NCI-H748 treated with DMSO at 0.1 percent for 48 hours (cell line): ENCODE results near the gene DUS4L.

Experiments used
- DNase-seq: peaks from one replicate; lab custom pipeline; 2025; lab: John Stamatoyannopoulos, UW

DUS4L gene

GRCh38 chr7:107580716-107581383 is 17.1 kb downstream of the DUS4L start:
- no peak for DNase-seq

- no peak for DNase-seq
Measured at GRCh38 chr7:107581387-107582013, 17.7 kb downstream of the DUS4L start.

- DNase-seq: no peak
Measured at GRCh38 chr7:107582875-107583274, 19.1 kb downstream of the DUS4L start.

GRCh38 chr7:107584716-107585115 is 20.9 kb downstream of the DUS4L start:
- no peak for DNase-seq

- DNase-seq: no peak
Measured at GRCh38 chr7:107588529-107589130, 24.9 kb downstream of the DUS4L start.

GRCh38 chr7:107591421-107591820 is 27.6 kb downstream of the DUS4L start:
- no peak for DNase-seq

GRCh38 chr7:107592361-107593024 is 28.7 kb downstream of the DUS4L start:
- DNase-seq: no peak

- DNase-seq: no peak
Measured at GRCh38 chr7:107593025-107593410, 29.2 kb downstream of the DUS4L start.

- DNase-seq: no peak
Measured at GRCh38 chr7:107594961-107595737, 31.4 kb downstream of the DUS4L start.

GRCh38 chr7:107596881-107597581 is 33.3 kb downstream of the DUS4L start:
- no peak for DNase-seq

GRCh38 chr7:107597582-107597916 is 33.8 kb downstream of the DUS4L start:
- DNase-seq: no peak

GRCh38 chr7:107597953-107598352 is 34.2 kb downstream of the DUS4L start:
- DNase-seq: no peak

- no peak for DNase-seq
Measured at GRCh38 chr7:107599262-107599661, 35.5 kb downstream of the DUS4L start.

GRCh38 chr7:107600816-107601215 is 37.0 kb downstream of the DUS4L start:
- DNase-seq: no peak

- no peak for DNase-seq
Measured at GRCh38 chr7:107605218-107605815, 41.5 kb downstream of the DUS4L start.

- DNase-seq: no peak
Measured at GRCh38 chr7:107606303-107606702, 42.5 kb downstream of the DUS4L start.

GRCh38 chr7:107609811-107610261 is 46.1 kb downstream of the DUS4L start:
- DNase-seq: no peak

GRCh38 chr7:107610323-107610722 is 46.6 kb downstream of the DUS4L start:
- no peak for DNase-seq

- no peak for DNase-seq
Measured at GRCh38 chr7:107613439-107613838, 49.7 kb downstream of the DUS4L start.

- no peak for DNase-seq
Measured at GRCh38 chr7:107613948-107614347, 50.2 kb downstream of the DUS4L start.

- no peak for DNase-seq
Measured at GRCh38 chr7:107614425-107614824, 50.7 kb downstream of the DUS4L start.
